Measurements from ENCODE around the gene NRSN1. TPM values are rescaled to one million over a fixed set of nuclear protein-coding genes. Genes with fewer than 3 reads are reported as not detected.

Gene NRSN1
- total and polyA plus RNA-seq, 2 experiments from 2014 or later, result 0.68 to 1.5 TPM

- TF ChIP-seq EZH2phosphoT487 (IDR thresholded peaks at IDR 0.05; ENCODE audit: unreplicated experiment), result no peak
- TF ChIP-seq ZNF114 (CRISPR knock-in tag; IDR thresholded peaks at IDR 0.05), result no peak
- no peak for TF ChIP-seq JUNB (IDR thresholded peaks at IDR 0.05; ENCODE audit: unreplicated experiment)
Observed at GRCh38 chr6:24187965-24188577, 62.1 kb downstream of the NRSN1 start (continued).

GRCh38 chr6:24188578-24189080 is 62.6 kb downstream of the NRSN1 start:
- H3K4me1 ChIP-seq (ENCODE audit: insufficient read depth), result no peaks in the 10 kb centered on the region
- no peak overlapping the region for H3K4me2 ChIP-seq
- H3K4me1 Mint-ChIP-seq, result no peaks in the 10 kb centered on the region
- H3K27me3 ChIP-seq (ENCODE audit: insufficient read depth), result no peaks in the 10 kb centered on the region
- H3K9me2 ChIP-seq (ENCODE audit: insufficient read depth), result peaks cover 4% of the 10 kb centered on the region; the same call in 1 of the 2 replicates
- no peak overlapping the region for H2AFZ ChIP-seq
- H3K36me3 Mint-ChIP-seq (ENCODE audit: low read depth), result no peaks in the 10 kb centered on the region
- no peaks in the 10 kb centered on the region for H3K36me3 ChIP-seq (ENCODE audit: insufficient read depth)
- H3K4me3 ChIP-seq, result no peak overlapping the region
- H4K20me1 ChIP-seq (replicated peaks; ENCODE audit: insufficient read depth), result no peaks in the 10 kb centered on the region
- DNase-seq (ENCODE audit: low spot score) (no peak), ATAC-seq (no peak)
- no peak overlapping the region for H3K27ac Mint-ChIP-seq
- no peaks in the 10 kb centered on the region for H3F3A ChIP-seq (replicated peaks; ENCODE audit: low read depth)
- no peaks in the 10 kb centered on the region for H3K9me3 Mint-ChIP-seq
- no peaks in the 10 kb centered on the region for H3K27me3 Mint-ChIP-seq (ENCODE audit: insufficient read depth, low read depth, poor library complexity)
- no peaks in the 10 kb centered on the region for H3K79me2 ChIP-seq (replicated peaks; ENCODE audit: insufficient read depth)
- H3K4me3 Mint-ChIP-seq, result no peak overlapping the region
- H3K27ac ChIP-seq (ENCODE audit: low read depth), result no peak overlapping the region
- no peak for TF ChIP-seq ZNF114 (CRISPR knock-in tag; IDR thresholded peaks at IDR 0.05)
- TF ChIP-seq ZNF331 (CRISPR knock-in tag; IDR thresholded peaks at IDR 0.05; ENCODE audit: low read depth), result no peak
- TF ChIP-seq NANOG (IDR thresholded peaks at IDR 0.05; ENCODE audit: borderline replicate concordance), result no peak
- TF ChIP-seq POLR2AphosphoS5 (IDR thresholded peaks at IDR 0.05; ENCODE audit: low read depth), result no peak
- TF ChIP-seq JUNB (IDR thresholded peaks at IDR 0.05; ENCODE audit: unreplicated experiment), result no peak
- TF ChIP-seq STAT1 (IDR thresholded peaks at IDR 0.05; ENCODE audit: unreplicated experiment), result no peak
- no peak for TF ChIP-seq CREB1 (CRISPR knock-in tag; IDR thresholded peaks at IDR 0.05; ENCODE audit: low read depth)
- no peak for TF ChIP-seq ZNF462 (CRISPR knock-in tag; IDR thresholded peaks at IDR 0.05)
- no peak for TF ChIP-seq REST (IDR thresholded peaks at IDR 0.05; ENCODE audit: unreplicated experiment)
- no peak for TF ChIP-seq CTCF (conservative IDR thresholded peaks at IDR 0.05; ENCODE audit: low read depth in 2 of 2)
- TF ChIP-seq ETS1 (IDR thresholded peaks at IDR 0.05), result no peak
- no peak for TF ChIP-seq EZH2phosphoT487 (IDR thresholded peaks at IDR 0.05; ENCODE audit: unreplicated experiment)
